GM12873 (cell line): Measurements from ENCODE around the gene LARP4B.

Experiments used
- TF ChIP-seq, protein P1 (sequence below): IDR thresholded peaks from 2 replicates; pipeline ENCODE4 v1.5.1; 2012; ENCODE audit warnings: low read depth, mild to moderate bottlenecking, moderate library complexity, low read length, control low read depth; ENCODE audit not compliant: insufficient read depth; ENCODE audit errors: missing control alignments

LARP4B gene

DNA sequence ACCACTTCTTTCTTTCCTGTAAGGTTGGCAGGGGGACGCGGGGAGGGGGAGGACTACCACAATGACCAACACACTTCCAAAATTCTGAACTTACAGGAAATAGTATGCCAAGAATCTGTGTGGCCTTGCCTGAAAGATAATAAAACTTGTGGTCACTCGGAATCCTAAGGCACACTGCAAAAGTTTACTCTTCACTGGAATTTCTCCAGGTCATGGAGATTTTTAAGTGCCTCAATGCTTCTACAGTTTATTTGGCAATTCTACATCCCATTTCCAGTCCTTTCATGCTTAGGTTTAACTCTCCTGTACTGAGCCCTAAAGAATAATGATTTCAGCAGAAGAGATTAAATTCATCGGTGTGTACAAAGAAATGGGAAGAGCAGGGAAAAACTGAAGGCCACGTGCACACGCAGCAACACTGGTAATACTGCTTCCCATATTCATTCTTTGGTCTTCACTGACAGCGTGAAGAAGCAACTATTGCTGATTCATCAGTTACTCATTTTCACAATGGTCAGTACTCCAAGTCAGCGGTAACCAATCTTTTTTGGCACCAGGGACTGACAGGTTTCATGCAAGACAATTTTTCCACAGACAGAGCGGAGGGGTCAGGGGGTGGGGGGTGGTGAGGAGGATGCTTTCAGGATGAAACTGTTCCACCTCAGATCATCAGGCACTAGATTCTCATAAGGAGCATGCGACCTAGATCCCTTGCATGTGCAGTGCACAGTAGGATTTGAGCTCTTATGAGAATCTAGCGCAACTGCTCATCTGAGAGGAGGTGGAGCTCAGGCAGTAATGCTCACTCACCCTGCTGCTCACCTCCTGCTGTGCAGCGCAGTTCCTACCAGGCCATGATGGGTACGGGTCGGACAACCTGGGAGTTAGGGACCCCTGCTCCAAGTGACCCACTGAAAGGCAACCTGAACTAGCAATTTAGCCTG is 9.8 kb downstream of the LARP4B start:
- TF ChIP-seq, protein P1, sequence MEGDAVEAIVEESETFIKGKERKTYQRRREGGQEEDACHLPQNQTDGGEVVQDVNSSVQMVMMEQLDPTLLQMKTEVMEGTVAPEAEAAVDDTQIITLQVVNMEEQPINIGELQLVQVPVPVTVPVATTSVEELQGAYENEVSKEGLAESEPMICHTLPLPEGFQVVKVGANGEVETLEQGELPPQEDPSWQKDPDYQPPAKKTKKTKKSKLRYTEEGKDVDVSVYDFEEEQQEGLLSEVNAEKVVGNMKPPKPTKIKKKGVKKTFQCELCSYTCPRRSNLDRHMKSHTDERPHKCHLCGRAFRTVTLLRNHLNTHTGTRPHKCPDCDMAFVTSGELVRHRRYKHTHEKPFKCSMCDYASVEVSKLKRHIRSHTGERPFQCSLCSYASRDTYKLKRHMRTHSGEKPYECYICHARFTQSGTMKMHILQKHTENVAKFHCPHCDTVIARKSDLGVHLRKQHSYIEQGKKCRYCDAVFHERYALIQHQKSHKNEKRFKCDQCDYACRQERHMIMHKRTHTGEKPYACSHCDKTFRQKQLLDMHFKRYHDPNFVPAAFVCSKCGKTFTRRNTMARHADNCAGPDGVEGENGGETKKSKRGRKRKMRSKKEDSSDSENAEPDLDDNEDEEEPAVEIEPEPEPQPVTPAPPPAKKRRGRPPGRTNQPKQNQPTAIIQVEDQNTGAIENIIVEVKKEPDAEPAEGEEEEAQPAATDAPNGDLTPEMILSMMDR, result no peak

GRCh38 chr10:920450-920849 is 11.1 kb downstream of the LARP4B start:
- TF ChIP-seq, protein P1, result no peak

DNA sequence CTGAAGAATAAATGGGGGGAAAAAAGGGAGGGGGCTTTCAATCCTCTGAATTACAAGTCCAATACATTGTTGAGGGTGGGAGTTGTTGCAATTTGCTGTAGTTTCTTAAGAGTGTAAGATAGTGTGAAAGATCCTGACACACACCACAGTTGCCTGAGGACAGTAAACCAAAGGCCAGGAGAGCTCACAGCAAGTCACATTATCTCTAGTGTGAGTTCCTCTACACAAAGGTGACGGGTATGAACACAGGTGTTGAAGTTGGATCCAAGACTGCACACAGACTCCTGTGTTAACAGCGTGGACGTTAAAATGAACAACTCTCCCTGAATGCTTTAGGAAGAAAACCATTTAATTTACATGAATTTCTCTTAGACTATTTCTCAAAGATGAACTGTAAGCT is 12.0 kb downstream of the LARP4B start:
- TF ChIP-seq, protein P1, result no peak

GRCh38 chr10:917999-918398 is 13.5 kb downstream of the LARP4B start:
- TF ChIP-seq, protein P1, result no peak

DNA sequence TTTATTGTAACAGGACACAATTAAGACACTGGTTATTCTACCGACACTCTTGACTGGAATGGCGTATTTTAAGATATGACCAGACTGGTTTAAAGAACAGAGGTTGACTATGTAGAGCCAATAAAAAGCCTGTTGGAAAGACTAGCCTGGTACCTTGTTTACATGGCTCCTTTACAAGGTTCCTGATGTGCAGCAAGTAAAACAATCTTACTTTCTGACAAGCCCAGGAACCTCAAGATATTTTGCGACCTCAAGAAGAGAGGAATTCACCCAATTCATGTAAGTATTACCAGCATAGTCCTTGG is 14.1 kb downstream of the LARP4B start:
- TF ChIP-seq, protein P1, result no peak

GRCh38 chr10:916716-917415 is 14.6 kb downstream of the LARP4B start:
- TF ChIP-seq, protein P1, result no peak

GRCh38 chr10:909831-910230 is 21.7 kb downstream of the LARP4B start:
- TF ChIP-seq, protein P1, result no peak
